Measurements from ENCODE around the gene RRP1B. TPM values are rescaled to one million over a fixed set of nuclear protein-coding genes. Genes with fewer than 3 reads are reported as not detected.

RRP1B gene
- total and polyA plus RNA-seq, 9 of the 15 experiments (the other 6 are each of a cell fraction or from before 2014, with no cell fraction given), result 6.8 to 66.6 (median 41.9) TPM

- TF ChIP-seq ARID4B (CRISPR knock-in tag; IDR thresholded peaks at IDR 0.05) (peak; percentile 99), SMARCC2 (IDR thresholded peaks at IDR 0.05; ENCODE audit: low read depth) (peak; percentile 85; the same call in 1 of the 2 replicates), TARDBP (IDR thresholded peaks at IDR 0.05) (peak; percentile 98), ZNF41 (CRISPR knock-in tag; conservative IDR thresholded peaks at IDR 0.05) (0 out of 2 replicates have a peak, but pooled peaks have one; percentile 1), GABPB1 (CRISPR knock-in tag; IDR thresholded peaks at IDR 0.05) (peak; percentile 97), MYNN (IDR thresholded peaks at IDR 0.05) (peak; percentile 98), MYNN (CRISPR knock-in tag; IDR thresholded peaks at IDR 0.05) (no peak), E2F5 (CRISPR knock-in tag; IDR thresholded peaks at IDR 0.05) (peak; percentile 83; the same call in 1 of the 2 replicates), TEAD1 (CRISPR knock-in tag; IDR thresholded peaks at IDR 0.05) (peak; percentile 94 to 99), BRD9 (IDR thresholded peaks at IDR 0.05; ENCODE audit: low read depth, partially characterized antibody) (peak; percentile 49), NCOR1 (IDR thresholded peaks at IDR 0.05) (peak; percentile 99), RB1 (IDR thresholded peaks at IDR 0.05; ENCODE audit: low read depth) (peak; percentile 87), ZBTB9 (CRISPR knock-in tag; IDR thresholded peaks at IDR 0.05) (no peak), ZFX (CRISPR knock-in tag; IDR thresholded peaks at IDR 0.05) (peak; percentile 47), MAFK (IDR thresholded peaks at IDR 0.05; ENCODE audit: low read length) (0 out of 2 replicates have a peak, but pooled peaks have one; percentile 10), ATF6 (CRISPR knock-in tag; IDR thresholded peaks at IDR 0.05) (peak; percentile 90; the same call in 1 of the 2 replicates), ZSCAN29 (IDR thresholded peaks at IDR 0.05) (no peak), POLR2AphosphoS5 (IDR thresholded peaks at IDR 0.05; ENCODE audit: control insufficient read depth, insufficient read depth, low read depth, low read length) (peak; percentile 87), CXXC5 (CRISPR knock-in tag; IDR thresholded peaks at IDR 0.05) (peak; percentile 99)
These were observed 69.4 kb downstream of the RRP1B start (continued) for GRCh38 chr21:43728467-43729390.

All from K562 (cell line).